WTC11 (cell line): ENCODE data around the gene ATP2A1.

Source experiments
- ATF1 ChIP-seq: sonication (generic); formaldehyde crosslinking; IDR thresholded peaks from 2 replicates; pipeline ENCODE4 v1.8.1; 2023; ENCODE audit warnings: mild to moderate bottlenecking, moderate library complexity, missing genetic modification reagents
- ATF3 ChIP-seq: sonication (generic); formaldehyde crosslinking; conservative IDR thresholded peaks from 2 replicates; pipeline ENCODE4 v1.8.1; 2022; ENCODE audit warnings: mild to moderate bottlenecking, missing genetic modification reagents
- NR1H2 ChIP-seq: sonication (generic); formaldehyde crosslinking; IDR thresholded peaks from 2 replicates; pipeline ENCODE4 v1.9.0; 2021; ENCODE audit warnings: mild to moderate bottlenecking, moderate library complexity, missing genetic modification reagents
- NR2C2 ChIP-seq: sonication (generic); formaldehyde crosslinking; IDR thresholded peaks from 2 replicates; pipeline ENCODE4 v1.8.0; 2022; ENCODE audit warnings: mild to moderate bottlenecking, missing genetic modification reagents
- PRRX2 ChIP-seq: fragments of 250-450 bp; sonication (Bioruptor Pico); IDR thresholded peaks from 2 replicates; pipeline ENCODE4 v1.8.0; 2021; ENCODE audit warnings: mild to moderate bottlenecking
- TEAD4 ChIP-seq: sonication (generic); formaldehyde crosslinking; IDR thresholded peaks from 2 replicates; pipeline ENCODE4 v1.8.0; 2022; ENCODE audit warnings: mild to moderate bottlenecking, missing genetic modification reagents
- ZNF138 ChIP-seq: sonication (generic); formaldehyde crosslinking; conservative IDR thresholded peaks from 2 replicates; pipeline ENCODE4 v1.8.1; 2022; ENCODE audit warnings: mild to moderate bottlenecking, moderate library complexity, missing genetic modification reagents
- ZNF232 ChIP-seq: sonication (generic); formaldehyde crosslinking; IDR thresholded peaks from 2 replicates; pipeline ENCODE4 v1.8.0; 2022; ENCODE audit warnings: mild to moderate bottlenecking, missing genetic modification reagents
- TF ChIP-seq, protein P1 (sequence below): fragments of 200-600 bp; IDR thresholded peaks from 2 replicates; pipeline ENCODE4 v1.8.0; 2022; ENCODE audit warnings: antibody characterized with exemption
- TF ChIP-seq, protein P2 (sequence below): sonication (generic); formaldehyde crosslinking; IDR thresholded peaks from 2 replicates; pipeline ENCODE4 v1.8.1; 2023; ENCODE audit warnings: mild to moderate bottlenecking, missing genetic modification reagents
- TF ChIP-seq, protein P3 (sequence below): sonication (generic); formaldehyde crosslinking; IDR thresholded peaks from 2 replicates; pipeline ENCODE4 v1.8.1; 2023; ENCODE audit warnings: mild to moderate bottlenecking, moderate library complexity, missing genetic modification reagents
- TF ChIP-seq, protein P4 (sequence below): sonication (generic); formaldehyde crosslinking; IDR thresholded peaks from 2 replicates; pipeline ENCODE4 v1.8.1; 2023; ENCODE audit warnings: mild to moderate bottlenecking, missing genetic modification reagents, borderline replicate concordance
- TF ChIP-seq, protein P5 (sequence below): sonication (generic); formaldehyde crosslinking; IDR thresholded peaks from 2 replicates; pipeline ENCODE4 v1.8.0; 2022; ENCODE audit warnings: mild to moderate bottlenecking, missing genetic modification reagents
- TF ChIP-seq, protein P6 (sequence below): sonication (generic); formaldehyde crosslinking; IDR thresholded peaks from 2 replicates; pipeline ENCODE4 v1.8.0; 2023; ENCODE audit warnings: mild to moderate bottlenecking, missing genetic modification reagents

GRCh38 chr16:28935924-28936783, 57.9 kb downstream of the ATP2A1 start:
- TF ChIP-seq TEAD4 = no peak
- TF ChIP-seq NR2C2 (CRISPR knock-in tag) = no peak
- TF ChIP-seq, protein P1, sequence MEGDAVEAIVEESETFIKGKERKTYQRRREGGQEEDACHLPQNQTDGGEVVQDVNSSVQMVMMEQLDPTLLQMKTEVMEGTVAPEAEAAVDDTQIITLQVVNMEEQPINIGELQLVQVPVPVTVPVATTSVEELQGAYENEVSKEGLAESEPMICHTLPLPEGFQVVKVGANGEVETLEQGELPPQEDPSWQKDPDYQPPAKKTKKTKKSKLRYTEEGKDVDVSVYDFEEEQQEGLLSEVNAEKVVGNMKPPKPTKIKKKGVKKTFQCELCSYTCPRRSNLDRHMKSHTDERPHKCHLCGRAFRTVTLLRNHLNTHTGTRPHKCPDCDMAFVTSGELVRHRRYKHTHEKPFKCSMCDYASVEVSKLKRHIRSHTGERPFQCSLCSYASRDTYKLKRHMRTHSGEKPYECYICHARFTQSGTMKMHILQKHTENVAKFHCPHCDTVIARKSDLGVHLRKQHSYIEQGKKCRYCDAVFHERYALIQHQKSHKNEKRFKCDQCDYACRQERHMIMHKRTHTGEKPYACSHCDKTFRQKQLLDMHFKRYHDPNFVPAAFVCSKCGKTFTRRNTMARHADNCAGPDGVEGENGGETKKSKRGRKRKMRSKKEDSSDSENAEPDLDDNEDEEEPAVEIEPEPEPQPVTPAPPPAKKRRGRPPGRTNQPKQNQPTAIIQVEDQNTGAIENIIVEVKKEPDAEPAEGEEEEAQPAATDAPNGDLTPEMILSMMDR = no peak
- TF ChIP-seq NR1H2 (CRISPR knock-in tag) = no peak
- TF ChIP-seq, protein P2, sequence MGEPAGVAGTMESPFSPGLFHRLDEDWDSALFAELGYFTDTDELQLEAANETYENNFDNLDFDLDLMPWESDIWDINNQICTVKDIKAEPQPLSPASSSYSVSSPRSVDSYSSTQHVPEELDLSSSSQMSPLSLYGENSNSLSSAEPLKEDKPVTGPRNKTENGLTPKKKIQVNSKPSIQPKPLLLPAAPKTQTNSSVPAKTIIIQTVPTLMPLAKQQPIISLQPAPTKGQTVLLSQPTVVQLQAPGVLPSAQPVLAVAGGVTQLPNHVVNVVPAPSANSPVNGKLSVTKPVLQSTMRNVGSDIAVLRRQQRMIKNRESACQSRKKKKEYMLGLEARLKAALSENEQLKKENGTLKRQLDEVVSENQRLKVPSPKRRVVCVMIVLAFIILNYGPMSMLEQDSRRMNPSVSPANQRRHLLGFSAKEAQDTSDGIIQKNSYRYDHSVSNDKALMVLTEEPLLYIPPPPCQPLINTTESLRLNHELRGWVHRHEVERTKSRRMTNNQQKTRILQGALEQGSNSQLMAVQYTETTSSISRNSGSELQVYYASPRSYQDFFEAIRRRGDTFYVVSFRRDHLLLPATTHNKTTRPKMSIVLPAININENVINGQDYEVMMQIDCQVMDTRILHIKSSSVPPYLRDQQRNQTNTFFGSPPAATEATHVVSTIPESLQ (CRISPR knock-in tag) = no peak
- TF ChIP-seq PRRX2 (CRISPR knock-in tag) = no peak
- TF ChIP-seq, protein P3, sequence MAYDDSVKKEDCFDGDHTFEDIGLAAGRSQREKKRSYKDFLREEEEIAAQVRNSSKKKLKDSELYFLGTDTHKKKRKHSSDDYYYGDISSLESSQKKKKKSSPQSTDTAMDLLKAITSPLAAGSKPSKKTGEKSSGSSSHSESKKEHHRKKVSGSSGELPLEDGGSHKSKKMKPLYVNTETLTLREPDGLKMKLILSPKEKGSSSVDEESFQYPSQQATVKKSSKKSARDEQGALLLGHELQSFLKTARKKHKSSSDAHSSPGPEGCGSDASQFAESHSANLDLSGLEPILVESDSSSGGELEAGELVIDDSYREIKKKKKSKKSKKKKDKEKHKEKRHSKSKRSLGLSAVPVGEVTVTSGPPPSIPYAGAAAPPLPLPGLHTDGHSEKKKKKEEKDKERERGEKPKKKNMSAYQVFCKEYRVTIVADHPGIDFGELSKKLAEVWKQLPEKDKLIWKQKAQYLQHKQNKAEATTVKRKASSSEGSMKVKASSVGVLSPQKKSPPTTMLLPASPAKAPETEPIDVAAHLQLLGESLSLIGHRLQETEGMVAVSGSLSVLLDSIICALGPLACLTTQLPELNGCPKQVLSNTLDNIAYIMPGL (CRISPR knock-in tag) = no peak
- TF ChIP-seq, protein P4, sequence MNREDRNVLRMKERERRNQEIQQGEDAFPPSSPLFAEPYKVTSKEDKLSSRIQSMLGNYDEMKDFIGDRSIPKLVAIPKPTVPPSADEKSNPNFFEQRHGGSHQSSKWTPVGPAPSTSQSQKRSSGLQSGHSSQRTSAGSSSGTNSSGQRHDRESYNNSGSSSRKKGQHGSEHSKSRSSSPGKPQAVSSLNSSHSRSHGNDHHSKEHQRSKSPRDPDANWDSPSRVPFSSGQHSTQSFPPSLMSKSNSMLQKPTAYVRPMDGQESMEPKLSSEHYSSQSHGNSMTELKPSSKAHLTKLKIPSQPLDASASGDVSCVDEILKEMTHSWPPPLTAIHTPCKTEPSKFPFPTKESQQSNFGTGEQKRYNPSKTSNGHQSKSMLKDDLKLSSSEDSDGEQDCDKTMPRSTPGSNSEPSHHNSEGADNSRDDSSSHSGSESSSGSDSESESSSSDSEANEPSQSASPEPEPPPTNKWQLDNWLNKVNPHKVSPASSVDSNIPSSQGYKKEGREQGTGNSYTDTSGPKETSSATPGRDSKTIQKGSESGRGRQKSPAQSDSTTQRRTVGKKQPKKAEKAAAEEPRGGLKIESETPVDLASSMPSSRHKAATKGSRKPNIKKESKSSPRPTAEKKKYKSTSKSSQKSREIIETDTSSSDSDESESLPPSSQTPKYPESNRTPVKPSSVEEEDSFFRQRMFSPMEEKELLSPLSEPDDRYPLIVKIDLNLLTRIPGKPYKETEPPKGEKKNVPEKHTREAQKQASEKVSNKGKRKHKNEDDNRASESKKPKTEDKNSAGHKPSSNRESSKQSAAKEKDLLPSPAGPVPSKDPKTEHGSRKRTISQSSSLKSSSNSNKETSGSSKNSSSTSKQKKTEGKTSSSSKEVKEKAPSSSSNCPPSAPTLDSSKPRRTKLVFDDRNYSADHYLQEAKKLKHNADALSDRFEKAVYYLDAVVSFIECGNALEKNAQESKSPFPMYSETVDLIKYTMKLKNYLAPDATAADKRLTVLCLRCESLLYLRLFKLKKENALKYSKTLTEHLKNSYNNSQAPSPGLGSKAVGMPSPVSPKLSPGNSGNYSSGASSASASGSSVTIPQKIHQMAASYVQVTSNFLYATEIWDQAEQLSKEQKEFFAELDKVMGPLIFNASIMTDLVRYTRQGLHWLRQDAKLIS (CRISPR knock-in tag) = no peak
- no peak for TF ChIP-seq ZNF232 (CRISPR knock-in tag)
- no peak for TF ChIP-seq ATF1 (CRISPR knock-in tag)
- TF ChIP-seq ATF3 (CRISPR knock-in tag) = no peak
- TF ChIP-seq, protein P5, sequence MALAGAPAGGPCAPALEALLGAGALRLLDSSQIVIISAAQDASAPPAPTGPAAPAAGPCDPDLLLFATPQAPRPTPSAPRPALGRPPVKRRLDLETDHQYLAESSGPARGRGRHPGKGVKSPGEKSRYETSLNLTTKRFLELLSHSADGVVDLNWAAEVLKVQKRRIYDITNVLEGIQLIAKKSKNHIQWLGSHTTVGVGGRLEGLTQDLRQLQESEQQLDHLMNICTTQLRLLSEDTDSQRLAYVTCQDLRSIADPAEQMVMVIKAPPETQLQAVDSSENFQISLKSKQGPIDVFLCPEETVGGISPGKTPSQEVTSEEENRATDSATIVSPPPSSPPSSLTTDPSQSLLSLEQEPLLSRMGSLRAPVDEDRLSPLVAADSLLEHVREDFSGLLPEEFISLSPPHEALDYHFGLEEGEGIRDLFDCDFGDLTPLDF = no peak
- TF ChIP-seq, protein P6, sequence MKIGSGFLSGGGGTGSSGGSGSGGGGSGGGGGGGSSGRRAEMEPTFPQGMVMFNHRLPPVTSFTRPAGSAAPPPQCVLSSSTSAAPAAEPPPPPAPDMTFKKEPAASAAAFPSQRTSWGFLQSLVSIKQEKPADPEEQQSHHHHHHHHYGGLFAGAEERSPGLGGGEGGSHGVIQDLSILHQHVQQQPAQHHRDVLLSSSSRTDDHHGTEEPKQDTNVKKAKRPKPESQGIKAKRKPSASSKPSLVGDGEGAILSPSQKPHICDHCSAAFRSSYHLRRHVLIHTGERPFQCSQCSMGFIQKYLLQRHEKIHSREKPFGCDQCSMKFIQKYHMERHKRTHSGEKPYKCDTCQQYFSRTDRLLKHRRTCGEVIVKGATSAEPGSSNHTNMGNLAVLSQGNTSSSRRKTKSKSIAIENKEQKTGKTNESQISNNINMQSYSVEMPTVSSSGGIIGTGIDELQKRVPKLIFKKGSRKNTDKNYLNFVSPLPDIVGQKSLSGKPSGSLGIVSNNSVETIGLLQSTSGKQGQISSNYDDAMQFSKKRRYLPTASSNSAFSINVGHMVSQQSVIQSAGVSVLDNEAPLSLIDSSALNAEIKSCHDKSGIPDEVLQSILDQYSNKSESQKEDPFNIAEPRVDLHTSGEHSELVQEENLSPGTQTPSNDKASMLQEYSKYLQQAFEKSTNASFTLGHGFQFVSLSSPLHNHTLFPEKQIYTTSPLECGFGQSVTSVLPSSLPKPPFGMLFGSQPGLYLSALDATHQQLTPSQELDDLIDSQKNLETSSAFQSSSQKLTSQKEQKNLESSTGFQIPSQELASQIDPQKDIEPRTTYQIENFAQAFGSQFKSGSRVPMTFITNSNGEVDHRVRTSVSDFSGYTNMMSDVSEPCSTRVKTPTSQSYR (CRISPR knock-in tag) = no peak
- TF ChIP-seq ZNF138 (CRISPR knock-in tag) = no peak
